Osteoblast (primary cell): ENCODE results near the gene NETO2. TPM values are rescaled to one million over a fixed set of nuclear protein-coding genes. Genes with fewer than 3 reads are reported as not detected.

Source experiments
- DNase-seq: peaks from one replicate; pipeline ENCODE4 v3.0.0; 2011; ENCODE audit warnings: low spot score, mixed read lengths; ENCODE audit not compliant: insufficient read length; ENCODE audit errors: missing footprints
- H2AFZ ChIP-seq: 2 replicates; pipeline ENCODE4 v1.6.0; 2011; ENCODE audit warnings: mild to moderate bottlenecking, low read length
- H3K27ac ChIP-seq: 2 replicates; pipeline ENCODE4 v1.5.1; 2011; ENCODE audit warnings: mild to moderate bottlenecking, low read depth, low read length, moderate library complexity
- H3K27me3 ChIP-seq: 2 replicates; pipeline ENCODE4 v1.6.0; 2012; ENCODE audit warnings: mild to moderate bottlenecking, control low read depth, inconsistent platforms, low read length, moderate library complexity; ENCODE audit not compliant: insufficient read depth
- H3K36me3 ChIP-seq: 2 replicates; pipeline ENCODE4 v1.5.1; 2011; ENCODE audit warnings: mild to moderate bottlenecking, low read length, control low read depth, moderate library complexity; ENCODE audit not compliant: insufficient read depth
- H3K4me1 ChIP-seq: 2 replicates; pipeline ENCODE4 v1.5.1; 2011; ENCODE audit warnings: mild to moderate bottlenecking, low read length, control low read depth, moderate library complexity; ENCODE audit not compliant: insufficient read depth
- H3K4me2 ChIP-seq: 2 replicates; pipeline ENCODE4 v1.6.0; 2011; ENCODE audit warnings: mild to moderate bottlenecking, low read length; ENCODE audit not compliant: insufficient read depth
- H3K4me3 ChIP-seq: fragments of 200-600 bp; sonication (generic); 3 replicates; pipeline ENCODE4 v1.5.1; 2012; ENCODE audit warnings: mild to moderate bottlenecking, low read length, inconsistent platforms; ENCODE audit not compliant: insufficient read depth
- H3K79me2 ChIP-seq: 2 replicates; pipeline ENCODE4 v1.6.0; 2012; ENCODE audit warnings: mild to moderate bottlenecking, low read length, control low read depth, inconsistent platforms; ENCODE audit not compliant: insufficient read depth
- H3K9me3 ChIP-seq: 2 replicates; pipeline ENCODE4 v1.5.1; 2011; ENCODE audit warnings: low read depth, low read length, control low read depth
- H4K20me1 ChIP-seq: 2 replicates; pipeline ENCODE4 v1.6.0; 2012; ENCODE audit warnings: mild to moderate bottlenecking, low read length, control low read depth; ENCODE audit not compliant: insufficient read depth
- total RNA-seq: library from RNA; depleted of rRNA; stranded (reverse); fragments of >200 nt; gene quantifications from 2 replicates; pipeline ENCODE4 v1.2.3, GENCODE V29; 2012
- TF ChIP-seq, protein P1 (sequence below): IDR thresholded peaks from 2 replicates; pipeline ENCODE4 v1.5.1; 2011; ENCODE audit warnings: mild to moderate bottlenecking, low read depth, low read length, moderate library complexity; ENCODE audit errors: extremely low read depth

Gene NETO2
- total RNA-seq, 1 donor = 5.8 TPM

GRCh38 chr16:47034455-47034854 lies 109.3 kb downstream of the NETO2 start:
- DNase-seq = no peak
- H3K36me3 ChIP-seq = no peaks in the 10 kb centered on the region
- H3K9me3 ChIP-seq = no peaks in the 10 kb centered on the region
- H3K4me1 ChIP-seq = peaks cover 5% of the 10 kb centered on the region
- H3K27me3 ChIP-seq = no peaks in the 10 kb centered on the region
- H2AFZ ChIP-seq = no peak overlapping the region
- no peak overlapping the region for H3K4me2 ChIP-seq
- TF ChIP-seq, protein P1, sequence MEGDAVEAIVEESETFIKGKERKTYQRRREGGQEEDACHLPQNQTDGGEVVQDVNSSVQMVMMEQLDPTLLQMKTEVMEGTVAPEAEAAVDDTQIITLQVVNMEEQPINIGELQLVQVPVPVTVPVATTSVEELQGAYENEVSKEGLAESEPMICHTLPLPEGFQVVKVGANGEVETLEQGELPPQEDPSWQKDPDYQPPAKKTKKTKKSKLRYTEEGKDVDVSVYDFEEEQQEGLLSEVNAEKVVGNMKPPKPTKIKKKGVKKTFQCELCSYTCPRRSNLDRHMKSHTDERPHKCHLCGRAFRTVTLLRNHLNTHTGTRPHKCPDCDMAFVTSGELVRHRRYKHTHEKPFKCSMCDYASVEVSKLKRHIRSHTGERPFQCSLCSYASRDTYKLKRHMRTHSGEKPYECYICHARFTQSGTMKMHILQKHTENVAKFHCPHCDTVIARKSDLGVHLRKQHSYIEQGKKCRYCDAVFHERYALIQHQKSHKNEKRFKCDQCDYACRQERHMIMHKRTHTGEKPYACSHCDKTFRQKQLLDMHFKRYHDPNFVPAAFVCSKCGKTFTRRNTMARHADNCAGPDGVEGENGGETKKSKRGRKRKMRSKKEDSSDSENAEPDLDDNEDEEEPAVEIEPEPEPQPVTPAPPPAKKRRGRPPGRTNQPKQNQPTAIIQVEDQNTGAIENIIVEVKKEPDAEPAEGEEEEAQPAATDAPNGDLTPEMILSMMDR = no peak
- H3K27ac ChIP-seq = no peak overlapping the region
- H4K20me1 ChIP-seq = no peaks in the 10 kb centered on the region
- no peak overlapping the region for H3K4me3 ChIP-seq
- no peaks in the 10 kb centered on the region for H3K79me2 ChIP-seq

- no peak overlapping the region for H3K27ac ChIP-seq
- no peaks in the 10 kb centered on the region for H3K79me2 ChIP-seq
- no peaks in the 10 kb centered on the region for H3K9me3 ChIP-seq
- no peaks in the 10 kb centered on the region for H4K20me1 ChIP-seq
- H3K36me3 ChIP-seq = no peaks in the 10 kb centered on the region
- H3K4me1 ChIP-seq = peaks cover 5% of the 10 kb centered on the region
- peaks cover 8% of the 10 kb centered on the region for H3K27me3 ChIP-seq
- H3K4me2 ChIP-seq = no peak overlapping the region
- DNase-seq = no peak
- H2AFZ ChIP-seq = no peak overlapping the region
- no peak overlapping the region for H3K4me3 ChIP-seq
- TF ChIP-seq, protein P1 = no peak
Observed at GRCh38 chr16:47033176-47033575, 110.6 kb downstream of the NETO2 start.

DNA sequence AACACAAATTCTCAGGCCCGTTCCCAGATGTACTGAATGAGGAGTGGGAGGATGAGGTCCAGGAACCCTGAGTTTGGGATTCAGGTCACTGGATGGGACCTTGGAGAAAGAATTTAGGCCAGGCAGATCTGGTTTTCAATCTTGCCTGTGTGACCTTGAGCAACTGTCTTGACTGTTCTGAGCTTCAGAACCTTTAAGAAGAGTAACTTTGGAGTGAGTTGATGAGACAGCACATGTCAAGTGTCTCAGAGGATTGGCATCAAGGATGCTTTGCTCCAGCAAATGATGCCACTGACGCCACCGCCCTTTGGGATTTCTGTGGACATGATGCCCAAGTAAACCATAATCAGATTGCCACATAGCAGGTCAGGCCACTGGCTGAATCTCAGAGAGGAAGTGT lies 114.0 kb downstream of the NETO2 start:
- Histone ChIP-seq H3K4me2 (no peak overlapping the region), H3K4me3 (no peak overlapping the region), H3K27ac (no peak overlapping the region), H3K79me2 (no peaks in the 10 kb centered on the region), H2AFZ (no peak overlapping the region), H3K36me3 (no peaks in the 10 kb centered on the region), H3K4me1 (no peaks in the 10 kb centered on the region), H4K20me1 (no peaks in the 10 kb centered on the region), H3K9me3 (no peaks in the 10 kb centered on the region), H3K27me3 (peaks cover 8% of the 10 kb centered on the region)
- DNase-seq = no peak
- TF ChIP-seq, protein P1 = no peak

DNA sequence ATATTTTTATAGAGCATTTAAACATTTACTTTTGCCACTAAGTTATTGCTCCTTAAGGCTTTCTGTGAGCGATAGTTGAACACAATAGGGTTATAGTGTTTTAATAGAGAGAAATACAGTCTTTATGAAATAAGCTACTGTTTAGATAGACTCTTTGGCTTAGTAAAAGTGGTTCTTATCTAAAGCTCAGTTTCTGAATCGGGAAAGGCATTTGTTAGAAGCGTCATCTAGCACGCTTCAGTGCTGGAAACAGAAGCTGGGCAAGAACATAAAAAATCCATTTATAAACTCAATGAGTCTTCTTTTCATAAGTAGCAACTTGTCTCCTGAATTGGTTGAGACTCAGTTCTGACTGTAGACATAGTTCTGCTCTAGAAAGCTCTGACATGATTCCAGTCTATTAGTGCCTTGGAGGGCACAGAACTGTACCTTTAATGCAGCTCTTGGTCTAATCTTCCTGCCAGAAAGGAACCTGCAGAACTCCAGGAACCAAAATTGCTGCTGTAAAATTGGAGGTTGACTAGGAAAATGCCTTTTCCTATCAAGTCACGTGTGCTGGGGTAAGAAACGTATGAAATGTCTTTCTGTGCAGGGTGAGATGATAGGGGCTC lies 114.9 kb downstream of the NETO2 start:
- no peaks in the 10 kb centered on the region for H3K79me2 ChIP-seq
- H3K4me2 ChIP-seq = no peak overlapping the region
- no peaks in the 10 kb centered on the region for H4K20me1 ChIP-seq
- no peak overlapping the region for H2AFZ ChIP-seq
- H3K9me3 ChIP-seq = no peaks in the 10 kb centered on the region
- no peaks in the 10 kb centered on the region for H3K4me1 ChIP-seq
- TF ChIP-seq, protein P1 = no peak
- no peak for DNase-seq
- no peaks in the 10 kb centered on the region for H3K36me3 ChIP-seq
- H3K4me3 ChIP-seq = no peak overlapping the region
- peaks cover 8% of the 10 kb centered on the region for H3K27me3 ChIP-seq
- H3K27ac ChIP-seq = no peak overlapping the region

Other genes starting within 250 kb of the NETO2 start
- 83.2 and 87.8 TPM in 2 replicates for gene DNAJA2, start 170.3 kb downstream of the NETO2 start, total RNA-seq